GM19099 (cell line): ENCODE measurements around the gene DGKZ.

Source experiments
- POLR2A ChIP-seq: IDR thresholded peaks from 3 replicates; pipeline ENCODE4 v1.6.1; 2011; ENCODE audit warnings: low read depth; ENCODE audit not compliant: insufficient read length; ENCODE audit errors: extremely low read depth

DGKZ gene

DNA sequence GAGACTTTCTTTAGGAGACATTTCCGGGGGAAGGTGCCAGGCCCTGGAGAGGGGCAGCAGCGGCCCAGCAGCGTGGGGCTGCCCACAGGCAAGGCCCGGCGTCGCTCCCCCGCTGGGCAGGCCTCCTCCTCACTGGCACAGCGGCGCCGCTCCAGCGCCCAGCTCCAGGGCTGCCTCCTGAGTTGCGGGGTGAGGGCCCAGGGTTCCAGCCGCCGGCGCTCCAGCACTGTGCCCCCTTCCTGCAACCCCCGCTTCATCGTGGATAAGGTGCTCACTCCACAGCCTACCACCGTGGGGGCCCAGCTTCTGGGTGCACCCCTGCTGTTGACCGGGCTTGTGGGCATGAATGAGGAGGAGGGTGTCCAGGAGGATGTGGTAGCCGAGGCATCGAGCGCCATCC, 19.0 kb downstream of the DGKZ start:
- no peak for TF ChIP-seq POLR2A

- TF ChIP-seq POLR2A: no peak
Measured at GRCh38 chr11:46366661-46367161, 19.4 kb downstream of the DGKZ start.

DNA sequence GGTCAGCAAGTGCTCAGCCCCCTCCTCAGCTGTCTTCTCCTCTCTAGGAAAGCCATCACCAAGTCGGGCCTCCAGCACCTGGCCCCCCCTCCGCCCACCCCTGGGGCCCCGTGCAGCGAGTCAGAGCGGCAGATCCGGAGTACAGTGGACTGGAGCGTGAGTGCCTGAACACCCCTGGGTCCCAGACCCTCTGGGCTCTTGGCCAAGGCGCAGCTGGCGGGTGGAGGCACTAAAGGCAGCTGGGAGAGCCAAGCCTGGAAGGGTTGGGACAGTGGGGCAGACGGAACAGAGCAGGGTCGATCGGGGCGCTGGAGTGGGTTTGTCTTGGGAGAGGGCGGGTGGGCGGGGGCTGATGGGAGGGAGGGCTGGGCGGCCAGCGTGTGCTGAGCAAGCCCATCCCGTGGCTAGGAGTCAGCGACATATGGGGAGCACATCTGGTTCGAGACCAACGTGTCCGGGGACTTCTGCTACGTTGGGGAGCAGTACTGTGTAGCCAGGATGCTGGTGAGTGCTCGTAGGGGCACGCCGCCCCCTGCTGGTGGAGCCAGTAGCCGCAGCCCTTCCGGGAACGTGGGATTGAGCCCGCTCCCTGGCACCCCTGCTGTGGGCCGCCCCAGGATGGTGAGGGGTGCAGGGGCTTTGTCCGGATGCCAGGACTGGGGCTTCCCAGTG, 20.1 kb downstream of the DGKZ start:
- no peak for TF ChIP-seq POLR2A

DNA sequence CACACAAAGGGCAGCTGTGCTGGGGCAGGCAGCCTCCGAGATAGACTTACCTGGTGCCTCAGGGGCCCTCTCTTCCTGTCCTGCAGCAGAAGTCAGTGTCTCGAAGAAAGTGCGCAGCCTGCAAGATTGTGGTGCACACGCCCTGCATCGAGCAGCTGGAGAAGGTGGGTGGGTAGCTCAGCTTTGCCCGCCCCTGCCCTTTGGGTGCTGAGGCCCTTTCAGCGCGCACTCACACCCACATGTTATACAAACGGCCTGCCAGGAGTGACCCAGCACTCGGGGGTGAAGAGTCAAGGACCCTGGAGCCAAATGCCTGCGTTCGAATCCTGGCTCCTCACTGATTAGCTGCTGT, 20.6 kb downstream of the DGKZ start:
- no peak for TF ChIP-seq POLR2A

- TF ChIP-seq POLR2A: no peak
Measured at GRCh38 chr11:46369458-46370152, 22.3 kb downstream of the DGKZ start.

GRCh38 chr11:46370253-46370652, 23.0 kb downstream of the DGKZ start:
- TF ChIP-seq POLR2A: no peak

DNA sequence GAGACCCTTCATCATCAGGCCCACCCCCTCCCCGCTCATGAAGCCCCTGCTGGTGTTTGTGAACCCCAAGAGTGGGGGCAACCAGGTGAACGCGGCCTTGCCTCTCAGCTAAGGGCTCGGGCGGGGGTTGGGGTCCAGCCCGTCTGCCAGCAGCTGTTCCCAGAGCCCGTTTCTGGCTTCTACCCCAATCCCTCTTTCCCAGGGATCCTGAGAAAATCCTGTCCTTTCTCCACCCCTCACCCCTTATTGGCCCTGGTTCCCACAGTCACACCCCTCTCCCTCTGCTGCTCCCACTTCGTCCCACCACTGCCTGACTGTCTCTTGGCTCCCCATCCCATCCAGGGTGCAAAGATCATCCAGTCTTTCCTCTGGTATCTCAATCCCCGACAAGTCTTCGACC, 24.8 kb downstream of the DGKZ start:
- TF ChIP-seq POLR2A: no peak

GRCh38 chr11:46373787-46374740, 26.8 kb downstream of the DGKZ start:
- TF ChIP-seq POLR2A: no peak

DNA sequence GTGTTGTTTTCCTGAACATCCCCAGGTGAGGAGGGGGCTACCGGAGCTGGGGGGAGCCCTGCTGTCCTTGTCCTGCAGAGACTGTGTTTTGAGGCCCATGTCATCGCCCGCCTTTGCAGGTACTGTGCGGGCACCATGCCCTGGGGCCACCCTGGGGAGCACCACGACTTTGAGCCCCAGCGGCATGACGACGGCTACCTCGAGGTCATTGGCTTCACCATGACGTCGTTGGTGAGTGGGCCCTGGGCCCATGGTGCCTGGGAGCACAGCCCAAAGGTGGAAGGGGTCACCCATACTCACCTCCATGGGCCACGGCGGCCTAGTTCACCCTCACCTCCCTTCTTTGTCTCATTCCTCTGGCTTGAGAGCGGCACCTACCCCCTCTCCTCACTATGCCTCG, 27.6 kb downstream of the DGKZ start:
- TF ChIP-seq POLR2A: no peak

DNA sequence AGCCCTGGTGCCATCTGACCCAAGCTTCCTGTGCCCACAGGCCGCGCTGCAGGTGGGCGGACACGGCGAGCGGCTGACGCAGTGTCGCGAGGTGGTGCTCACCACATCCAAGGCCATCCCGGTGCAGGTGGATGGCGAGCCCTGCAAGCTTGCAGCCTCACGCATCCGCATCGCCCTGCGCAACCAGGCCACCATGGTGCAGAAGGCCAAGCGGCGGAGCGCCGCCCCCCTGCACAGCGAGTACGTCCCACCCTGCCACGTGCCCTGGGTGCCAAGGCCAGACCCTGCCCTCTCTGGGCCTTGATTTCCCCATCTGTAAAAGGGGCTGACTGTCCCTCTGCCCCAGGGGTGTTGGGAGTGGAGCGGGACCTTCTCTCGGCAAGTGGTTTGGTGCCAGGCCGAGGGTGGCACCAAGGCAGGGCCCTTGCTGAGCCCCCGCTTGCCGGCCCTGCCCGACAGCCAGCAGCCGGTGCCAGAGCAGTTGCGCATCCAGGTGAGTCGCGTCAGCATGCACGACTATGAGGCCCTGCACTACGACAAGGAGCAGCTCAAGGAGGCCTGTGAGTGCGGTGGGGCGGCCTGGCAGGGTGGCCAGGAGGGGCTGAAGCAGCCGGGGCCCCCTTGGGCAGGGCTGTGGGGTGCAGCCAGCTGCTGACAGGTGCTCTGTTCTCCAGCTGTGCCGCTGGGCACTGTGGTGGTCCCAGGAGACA, 28.3 kb downstream of the DGKZ start:
- no peak for TF ChIP-seq POLR2A

DNA sequence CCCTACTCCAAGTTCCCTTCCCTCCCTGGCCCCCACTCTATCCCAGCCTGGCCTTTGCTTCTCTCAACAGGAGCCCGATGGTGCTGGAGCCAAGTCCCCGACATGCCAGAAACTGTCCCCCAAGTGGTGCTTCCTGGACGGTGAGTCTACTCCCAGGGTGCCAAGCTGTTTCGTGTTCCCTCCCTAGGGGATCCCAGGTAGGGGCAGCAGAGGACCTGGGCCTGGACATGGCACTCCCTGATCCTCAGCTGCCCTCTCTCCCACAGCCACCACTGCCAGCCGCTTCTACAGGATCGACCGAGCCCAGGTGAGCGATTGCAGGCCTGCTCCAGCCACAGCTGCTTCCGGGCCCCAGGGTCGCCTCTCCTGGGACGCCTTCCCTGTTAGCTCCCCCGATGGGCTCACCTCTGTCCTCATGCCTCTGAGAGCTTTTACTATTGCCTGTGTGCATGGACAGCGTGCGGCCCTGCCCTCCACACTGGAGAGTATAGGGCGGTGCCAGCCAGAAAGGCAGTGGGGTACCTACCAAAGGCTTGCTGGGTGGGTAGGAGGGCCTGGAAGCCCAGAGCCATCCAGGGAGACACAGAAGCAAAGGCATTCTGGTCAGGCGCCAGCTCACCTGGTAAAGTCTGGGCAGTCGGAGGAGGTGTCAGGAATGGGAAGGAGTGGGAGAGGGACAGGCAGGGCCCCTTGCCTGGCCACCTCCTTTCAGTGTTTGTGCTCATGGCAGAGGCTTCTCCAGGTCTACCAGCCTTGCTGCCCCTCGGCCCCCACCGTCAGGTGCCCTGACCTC, 29.2 kb downstream of the DGKZ start:
- no peak for TF ChIP-seq POLR2A

DNA sequence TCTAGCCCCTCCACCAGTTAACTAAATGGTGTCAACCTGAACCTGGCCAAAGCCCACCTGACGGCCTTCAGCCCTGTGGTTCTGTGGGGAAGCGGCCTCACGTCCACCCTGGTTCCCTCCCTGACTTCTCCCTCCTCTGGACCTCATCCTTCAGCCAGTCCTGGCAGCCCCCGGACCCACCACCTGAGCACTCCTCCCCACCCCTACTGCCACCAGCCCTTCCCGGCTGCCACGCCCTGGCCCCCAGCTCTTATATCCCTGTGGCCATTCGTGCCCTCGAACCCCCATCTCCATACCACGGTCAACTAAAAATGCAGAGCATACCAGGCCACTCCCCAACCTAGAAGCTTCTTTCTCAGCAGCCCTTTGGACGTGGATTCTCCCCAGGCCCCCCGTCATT, 30.0 kb downstream of the DGKZ start:
- no peak for TF ChIP-seq POLR2A

DNA sequence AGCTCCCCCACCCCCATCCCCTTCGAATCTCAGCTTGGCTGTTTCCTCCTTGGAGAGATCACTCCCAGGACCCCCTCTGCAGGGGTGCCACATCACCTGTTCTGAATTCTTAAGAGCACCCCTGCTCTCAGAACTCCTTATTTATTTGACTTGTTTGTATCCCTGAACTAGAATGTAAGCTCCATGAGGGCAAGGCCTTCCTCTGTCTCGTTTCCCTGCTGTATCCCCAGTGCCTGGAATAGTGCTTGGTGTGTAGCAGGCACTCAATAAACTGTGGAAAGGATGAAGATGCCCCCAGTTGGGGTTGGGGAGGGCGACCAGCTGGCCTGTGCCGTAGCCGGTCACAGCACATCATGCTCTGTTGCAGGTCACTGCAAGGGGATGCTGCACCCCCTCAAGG, 30.6 kb downstream of the DGKZ start:
- no peak for TF ChIP-seq POLR2A

DNA sequence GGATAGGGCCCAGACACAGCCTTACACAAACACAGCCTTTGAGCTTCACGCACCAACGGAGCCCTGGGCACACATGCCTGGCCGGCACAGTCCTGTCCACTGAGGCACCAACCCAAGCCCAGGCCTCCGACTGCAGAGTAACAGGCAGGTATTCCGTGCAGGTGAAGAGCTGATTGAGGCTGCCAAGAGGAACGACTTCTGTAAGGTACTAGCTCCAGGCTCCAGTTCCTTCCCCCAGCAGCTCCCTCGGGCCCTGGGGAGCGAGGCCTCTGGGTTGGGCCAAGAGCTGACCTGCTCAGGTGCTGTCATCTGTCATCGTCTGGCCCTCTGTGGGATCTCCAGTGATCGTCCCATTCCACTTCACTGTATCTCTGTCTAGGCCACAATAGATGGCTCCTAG, 31.0 kb downstream of the DGKZ start:
- TF ChIP-seq POLR2A: no peak
